Neural cell (in vitro differentiated cells): ENCODE data around the gene PPM1N. TPM values are rescaled to one million over a fixed set of nuclear protein-coding genes. Genes with fewer than 3 reads are reported as not detected.

Source experiments
- H2AFZ ChIP-seq: fragments of 200-600, 300-800 bp; sonication (generic), shearing (Covaris generic); 2 replicates; pipeline ENCODE4 v1.6.0; 2014; ENCODE audit warnings: low read depth, mild to moderate bottlenecking, antibody characterized with exemption, low read length, moderate library complexity
- H3F3A ChIP-seq: fragments of 200-600 bp; shearing (Covaris generic); 2 replicates; pipeline ENCODE4 v1.6.1; 2016; ENCODE audit warnings: mild to moderate bottlenecking, moderate library complexity, mixed read lengths, antibody characterized with exemption, low read length; ENCODE audit not compliant: insufficient read depth, poor library complexity, severe bottlenecking
- H3K27ac ChIP-seq: fragments of 200-600, 300-800 bp; sonication (generic), shearing (Covaris generic); 2 replicates; pipeline ENCODE4 v1.5.1; 2014; ENCODE audit warnings: mild to moderate bottlenecking, low read length, moderate library complexity
- H3K27me3 ChIP-seq: fragments of 300-800, 200-600 bp; sonication (generic), shearing (Covaris generic); 2 replicates; pipeline ENCODE4 v1.6.0; 2014; ENCODE audit warnings: mild to moderate bottlenecking, low read depth, low read length, moderate library complexity; ENCODE audit not compliant: insufficient read depth
- H3K36me3 ChIP-seq: fragments of 300-800, 200-600 bp; sonication (generic), shearing (Covaris generic); 2 replicates; pipeline ENCODE4 v1.5.1; 2014; ENCODE audit warnings: mild to moderate bottlenecking, antibody characterized with exemption, low read length, moderate library complexity; ENCODE audit not compliant: insufficient read depth
- H3K4me2 ChIP-seq: fragments of 300-800, 200-600 bp; sonication (generic), shearing (Covaris generic); 2 replicates; pipeline ENCODE4 v1.6.0; 2014; ENCODE audit warnings: mild to moderate bottlenecking, low read length
- H3K4me3 ChIP-seq: fragments of 300-800, 200-600 bp; sonication (generic), shearing (Covaris generic); 2 replicates; pipeline ENCODE4 v1.5.1; 2014; ENCODE audit warnings: mild to moderate bottlenecking, low read length, moderate library complexity
- H3K79me2 ChIP-seq: fragments of 200-600 bp; shearing (Covaris generic); replicated peaks from 2 replicates; pipeline ENCODE4 v1.6.0; 2014; ENCODE audit warnings: mild to moderate bottlenecking, low read length, moderate library complexity; ENCODE audit not compliant: insufficient read depth
- H3K9ac ChIP-seq: fragments of 300-800, 200-600 bp; sonication (generic), shearing (Covaris generic); 2 replicates; pipeline ENCODE4 v1.6.1; 2016; ENCODE audit warnings: mild to moderate bottlenecking, low read length, mixed read lengths
- H3K9me2 ChIP-seq: fragments of 200-600 bp; shearing (Covaris generic); 2 replicates; pipeline ENCODE4 v1.6.1; 2016; ENCODE audit warnings: mild to moderate bottlenecking, low read length, mixed read lengths; ENCODE audit not compliant: insufficient read depth
- H3K9me3 ChIP-seq: fragments of 200-600, 300-800 bp; sonication (generic), shearing (Covaris generic); 2 replicates; pipeline ENCODE4 v1.6.1; 2016; ENCODE audit warnings: mild to moderate bottlenecking, mixed run types, low read length, moderate library complexity, mixed read lengths
- H4K20me1 ChIP-seq: fragments of 200-600 bp; shearing (Covaris generic); 2 replicates; pipeline ENCODE4 v1.6.1; 2016; ENCODE audit warnings: mild to moderate bottlenecking, mixed run types; ENCODE audit not compliant: insufficient read depth
- EP300 ChIP-seq: fragments of 450-650 bp; conservative IDR thresholded peaks from 2 replicates; pipeline ENCODE4 v1.6.1; 2014; ENCODE audit warnings: antibody characterized with exemption, mild to moderate bottlenecking, moderate library complexity; ENCODE audit not compliant: poor library complexity, severe bottlenecking
- EZH2 ChIP-seq: fragments of 200-600, 300-800 bp; shearing (Covaris generic), sonication (generic); IDR thresholded peaks from 2 replicates; pipeline ENCODE4 v1.6.1; 2014; ENCODE audit warnings: antibody characterized with exemption, low read length, borderline replicate concordance, mild to moderate bottlenecking; ENCODE audit not compliant: insufficient read depth, poor library complexity, severe bottlenecking
- MXI1 ChIP-seq: fragments of 450-650 bp; conservative IDR thresholded peaks from 2 replicates; pipeline ENCODE4 v1.6.1; 2014; ENCODE audit warnings: antibody characterized with exemption, mild to moderate bottlenecking; ENCODE audit not compliant: poor library complexity, severe bottlenecking
- POLR2AphosphoS5 ChIP-seq: IDR thresholded peaks from 2 replicates; pipeline ENCODE4 v1.6.1; 2012
- RAD21 ChIP-seq: fragments of 450-650 bp; conservative IDR thresholded peaks from 2 replicates; pipeline ENCODE4 v1.6.1; 2014; ENCODE audit warnings: antibody characterized with exemption, mild to moderate bottlenecking, moderate library complexity
- REST ChIP-seq: IDR thresholded peaks from 2 replicates; pipeline ENCODE4 v1.6.1; 2012; ENCODE audit warnings: borderline replicate concordance
- SMC3 ChIP-seq: fragments of 450-650 bp; conservative IDR thresholded peaks from 2 replicates; pipeline ENCODE4 v1.6.1; 2014; ENCODE audit warnings: antibody characterized with exemption, mild to moderate bottlenecking, moderate library complexity; ENCODE audit not compliant: poor library complexity
- TAF1 ChIP-seq: IDR thresholded peaks from 2 replicates; pipeline ENCODE4 v1.6.1; 2012; ENCODE audit warnings: low read depth
- polyA plus RNA-seq: library from polyadenylated mRNA; depleted of rRNA; stranded (reverse); fragments of >200 nt; gene quantifications from 2 replicates; pipeline ENCODE4 v1.2.3, GENCODE V29; 2014
- TF ChIP-seq, protein P1 (sequence below): fragments of 450-650 bp; IDR thresholded peaks from 2 replicates; pipeline ENCODE4 v1.5.1; 2014; ENCODE audit warnings: antibody characterized with exemption, mild to moderate bottlenecking, moderate library complexity; ENCODE audit not compliant: poor library complexity, severe bottlenecking

Gene PPM1N
- polyA plus RNA-seq, 1 donor from 2014 or later, result 1.0 TPM

DNA sequence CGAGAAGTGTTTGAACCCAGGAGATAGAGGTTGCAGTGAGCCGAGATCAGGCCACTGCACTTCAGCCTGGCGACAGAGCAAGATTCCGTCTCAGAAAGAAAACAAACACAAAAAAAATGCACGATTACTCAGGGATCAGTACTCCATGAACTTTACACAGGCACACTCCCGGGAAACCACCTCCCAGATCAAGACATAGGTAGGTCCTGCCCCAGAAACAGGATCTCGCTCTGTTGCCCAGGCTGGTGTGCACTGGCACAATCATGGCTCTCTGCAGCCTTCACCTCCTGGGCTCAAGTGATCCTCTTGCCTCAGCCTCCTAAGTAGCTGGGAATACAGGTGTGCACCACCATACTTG lies 20.2 kb downstream of the PPM1N start:
- Histone ChIP-seq H3K27ac (no peak overlapping the region), H2AFZ (no peak overlapping the region), H3K4me2 (no peak overlapping the region), H4K20me1 (no peaks in the 10 kb centered on the region), H3K36me3 (no peaks in the 10 kb centered on the region), H3K27me3 (no peaks in the 10 kb centered on the region), H3K79me2 (no peaks in the 10 kb centered on the region), H3K9me3 (no peaks in the 10 kb centered on the region), H3K9ac (no peak overlapping the region), H3K4me3 (no peak overlapping the region), H3F3A (no peaks in the 10 kb centered on the region), H3K9me2 (no peaks in the 10 kb centered on the region)
- no peak for TF ChIP-seq EP300
- TF ChIP-seq, protein P1, sequence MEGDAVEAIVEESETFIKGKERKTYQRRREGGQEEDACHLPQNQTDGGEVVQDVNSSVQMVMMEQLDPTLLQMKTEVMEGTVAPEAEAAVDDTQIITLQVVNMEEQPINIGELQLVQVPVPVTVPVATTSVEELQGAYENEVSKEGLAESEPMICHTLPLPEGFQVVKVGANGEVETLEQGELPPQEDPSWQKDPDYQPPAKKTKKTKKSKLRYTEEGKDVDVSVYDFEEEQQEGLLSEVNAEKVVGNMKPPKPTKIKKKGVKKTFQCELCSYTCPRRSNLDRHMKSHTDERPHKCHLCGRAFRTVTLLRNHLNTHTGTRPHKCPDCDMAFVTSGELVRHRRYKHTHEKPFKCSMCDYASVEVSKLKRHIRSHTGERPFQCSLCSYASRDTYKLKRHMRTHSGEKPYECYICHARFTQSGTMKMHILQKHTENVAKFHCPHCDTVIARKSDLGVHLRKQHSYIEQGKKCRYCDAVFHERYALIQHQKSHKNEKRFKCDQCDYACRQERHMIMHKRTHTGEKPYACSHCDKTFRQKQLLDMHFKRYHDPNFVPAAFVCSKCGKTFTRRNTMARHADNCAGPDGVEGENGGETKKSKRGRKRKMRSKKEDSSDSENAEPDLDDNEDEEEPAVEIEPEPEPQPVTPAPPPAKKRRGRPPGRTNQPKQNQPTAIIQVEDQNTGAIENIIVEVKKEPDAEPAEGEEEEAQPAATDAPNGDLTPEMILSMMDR, result no peak

DNA sequence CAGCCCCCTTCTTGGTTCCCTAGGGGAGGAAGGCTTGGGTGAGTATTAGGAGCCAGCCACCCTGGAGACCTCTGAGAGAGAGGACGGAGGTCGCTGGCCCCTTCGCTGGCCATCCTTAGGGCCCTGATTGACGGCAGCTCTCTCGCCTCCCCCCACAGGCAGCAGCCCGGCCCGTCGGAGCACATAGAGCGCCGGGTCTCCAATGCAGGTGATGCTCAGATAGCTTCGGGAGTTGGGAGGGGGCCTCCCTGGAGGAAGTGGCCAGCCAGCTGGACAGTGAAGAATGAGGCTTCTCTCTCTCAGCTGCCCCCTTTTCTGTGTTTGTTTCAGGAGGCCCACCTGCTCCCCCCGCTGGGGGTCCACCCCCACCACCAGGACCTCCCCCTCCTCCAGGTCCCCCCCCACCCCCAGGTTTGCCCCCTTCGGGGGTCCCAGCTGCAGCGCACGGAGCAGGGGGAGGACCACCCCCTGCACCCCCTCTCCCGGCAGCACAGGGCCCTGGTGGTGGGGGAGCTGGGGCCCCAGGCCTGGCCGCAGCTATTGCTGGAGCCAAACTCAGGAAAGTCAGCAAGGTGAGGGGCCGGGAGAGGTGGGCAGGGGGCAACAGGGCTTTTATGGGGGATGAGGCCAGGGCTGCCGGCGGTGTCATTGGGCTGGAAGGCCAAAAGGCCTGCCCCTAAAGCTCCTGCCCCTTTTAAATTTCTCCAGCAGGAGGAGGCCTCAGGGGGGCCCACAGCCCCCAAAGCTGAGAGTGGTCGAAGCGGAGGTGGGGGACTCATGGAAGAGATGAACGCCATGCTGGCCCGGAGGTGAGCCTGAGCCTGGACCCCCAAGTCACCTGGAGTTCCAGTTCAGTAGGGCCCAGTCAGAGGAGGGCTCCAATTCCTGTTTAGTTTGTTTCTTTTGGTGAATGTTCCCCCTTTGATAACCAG lies 24.0 kb downstream of the PPM1N start:
- H4K20me1 ChIP-seq, result no peaks in the 10 kb centered on the region
- no peaks in the 10 kb centered on the region for H3K36me3 ChIP-seq
- H3F3A ChIP-seq, result no peaks in the 10 kb centered on the region
- no peak overlapping the region for H3K4me2 ChIP-seq
- no peak overlapping the region for H3K4me3 ChIP-seq
- H3K79me2 ChIP-seq, result no peaks in the 10 kb centered on the region
- no peaks in the 10 kb centered on the region for H3K27me3 ChIP-seq
- no peaks in the 10 kb centered on the region for H3K9me2 ChIP-seq
- no peaks in the 10 kb centered on the region for H3K9me3 ChIP-seq
- no peak overlapping the region for H2AFZ ChIP-seq
- no peak for TF ChIP-seq RAD21
- TF ChIP-seq EP300, result no peak
- TF ChIP-seq, protein P1, result no peak
- TF ChIP-seq SMC3, result no peak
- no peak for TF ChIP-seq MXI1
- TF ChIP-seq POLR2AphosphoS5, result no peak
- TF ChIP-seq EZH2, result no peak
- TF ChIP-seq REST, result no peak
- TF ChIP-seq TAF1, result no peak
- H3K9ac ChIP-seq, result no peak overlapping the region
- no peak overlapping the region for H3K27ac ChIP-seq
